NCI-H2081 (cell line): ENCODE results near the gene PNMA6A.
"Not testable (repeated sequence)": the region's sequence is repeated elsewhere in the genome, so short reads cannot be mapped to it uniquely, and the experiment has no call there.

Source experiments
- DNase-seq, 2 experiments: peaks; one replicate each; lab custom pipeline; 2025; lab: John Stamatoyannopoulos, UW

Gene PNMA6A

DNA sequence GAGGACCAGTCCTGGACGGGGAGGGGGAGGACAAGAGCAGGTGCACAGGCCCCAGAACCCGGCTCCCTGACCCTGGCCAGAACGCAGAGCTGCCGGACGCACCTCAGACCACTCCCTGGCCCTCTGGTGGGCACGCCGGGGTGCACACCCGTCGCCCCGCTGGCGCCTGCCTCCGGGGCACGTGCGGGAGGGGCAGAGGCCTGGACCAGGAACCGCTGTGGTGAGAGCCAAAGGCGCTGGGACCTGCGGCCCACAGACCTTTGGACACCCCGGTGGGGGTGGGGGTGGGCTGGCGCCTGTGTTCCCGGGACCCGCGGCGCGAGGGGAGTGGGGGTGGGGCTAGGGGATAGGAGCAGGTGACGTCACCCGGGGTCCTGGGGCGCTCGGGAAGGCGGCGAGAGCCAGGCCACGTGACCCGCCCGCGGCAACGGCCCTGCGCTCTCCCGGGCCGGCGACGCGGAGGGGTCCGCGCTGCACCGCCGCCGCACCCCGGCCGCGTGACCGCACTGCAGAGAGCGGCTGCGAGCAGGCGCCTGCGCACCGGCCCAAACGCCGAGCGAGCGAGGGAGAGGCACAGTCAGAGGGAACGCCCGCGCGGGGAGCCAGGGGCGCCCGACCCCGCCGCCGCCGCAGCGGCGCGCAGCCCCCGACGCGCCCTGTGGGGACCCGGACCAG is at the start of gene PNMA6A:
TSS of gene PNMA6A (plus strand) at position 546 of the 675 bp plus-strand sequence. CDS start 609 bp downstream, outside the sequence.
- DNase-seq = not testable (repeated sequence)

DNA sequence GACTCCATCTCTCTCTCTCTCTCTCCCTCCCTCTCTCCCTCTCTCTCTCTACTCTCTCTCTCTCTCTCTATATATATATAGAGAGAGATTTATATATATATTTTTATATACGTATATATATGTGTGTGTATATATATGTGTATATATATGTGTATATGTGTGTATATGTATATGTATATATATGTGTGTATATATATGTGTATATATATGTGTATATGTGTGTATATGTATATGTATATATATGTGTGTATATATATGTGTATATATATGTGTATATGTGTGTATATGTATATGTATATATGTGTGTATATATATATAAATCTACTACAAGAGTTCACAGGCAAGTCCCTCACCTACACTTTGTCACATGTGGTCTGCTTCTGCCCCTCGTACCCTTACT is 45.8 kb upstream of the PNMA6A start:
- DNase-seq = not testable (repeated sequence)

DNA sequence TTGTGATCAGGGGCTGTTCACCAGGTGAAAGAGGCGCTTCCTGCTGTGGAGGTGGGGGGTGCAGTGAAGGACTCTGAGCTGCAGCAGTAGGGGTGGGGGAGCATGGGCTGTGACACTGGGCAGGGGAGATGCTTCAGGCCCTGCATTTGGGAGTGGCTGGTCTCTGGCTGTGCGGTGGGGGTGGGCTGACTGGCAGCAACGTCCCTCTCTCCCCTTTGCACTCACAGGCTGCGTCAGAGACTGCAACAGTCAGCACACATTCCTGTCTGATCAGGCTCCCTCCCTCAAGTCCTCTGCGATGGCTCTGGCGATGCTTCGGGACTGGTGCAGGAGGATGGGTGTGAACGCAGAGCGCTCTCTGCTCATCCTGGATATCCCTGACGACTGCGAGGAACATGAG is 43.8 kb upstream of the PNMA6A start:
- DNase-seq = not testable (repeated sequence)

DNA sequence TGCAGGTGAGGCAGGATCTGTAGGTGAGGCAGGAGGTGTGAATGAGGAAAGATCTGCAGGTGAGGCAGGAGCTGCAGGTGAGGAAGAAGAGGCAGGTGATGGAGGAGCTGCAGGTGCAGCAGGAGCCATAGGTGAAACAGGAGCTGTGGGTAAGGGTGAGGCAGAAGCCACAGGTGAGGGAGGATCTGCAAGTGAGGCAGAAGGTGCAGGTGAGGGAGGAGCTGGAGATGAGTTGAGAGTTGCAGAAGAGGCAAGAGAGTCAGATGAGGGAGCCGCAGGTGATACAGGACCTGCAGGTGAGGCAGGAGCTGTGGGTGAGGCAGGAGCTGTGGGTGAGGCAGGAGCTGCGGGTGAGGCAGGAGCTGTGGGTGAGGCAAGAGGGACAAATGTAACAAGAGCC is 43.1 kb upstream of the PNMA6A start:
- no peak for DNase-seq

DNA sequence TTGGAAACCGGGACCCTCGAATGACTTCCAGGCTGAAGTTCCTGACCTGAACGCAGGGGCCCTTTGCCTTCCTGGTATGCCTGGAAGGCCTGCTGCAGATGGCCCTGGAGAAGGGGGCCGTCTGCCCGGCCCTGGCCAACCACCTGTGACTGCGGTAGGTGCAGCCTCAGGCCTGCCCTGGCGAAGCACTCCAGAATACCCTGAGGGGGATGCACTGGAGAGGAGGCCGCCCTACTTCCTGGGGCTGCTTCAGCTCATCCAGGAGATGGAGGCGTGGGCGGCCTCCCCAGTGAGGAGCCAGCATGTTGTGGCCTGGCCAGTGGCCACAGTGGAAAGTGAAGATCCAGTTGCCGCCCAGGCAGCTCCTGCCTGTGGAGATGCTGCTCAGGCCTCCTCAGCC is 42.4 kb upstream of the PNMA6A start:
- no peak for DNase-seq

DNA sequence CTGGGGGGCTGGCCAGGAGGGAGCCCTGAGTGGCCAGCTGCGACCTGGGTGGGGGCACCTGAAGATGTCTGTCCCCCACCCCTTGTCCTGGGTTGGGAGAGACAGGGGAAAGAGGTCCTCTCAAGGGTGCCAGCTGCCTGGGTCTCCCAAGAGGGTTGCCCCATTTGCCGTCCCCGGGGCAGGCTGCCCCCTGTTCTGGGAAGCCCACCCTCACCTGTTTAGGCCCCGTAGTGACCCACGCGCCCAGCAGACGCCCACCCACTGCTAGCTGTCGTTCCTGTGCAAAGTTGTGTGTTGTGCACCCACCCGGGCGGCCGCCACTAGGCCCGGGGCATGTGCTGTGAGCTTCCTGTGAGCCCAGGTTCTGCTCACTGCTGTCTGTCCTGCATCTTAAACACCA is 41.5 kb upstream of the PNMA6A start:
- DNase-seq = no peak

DNA sequence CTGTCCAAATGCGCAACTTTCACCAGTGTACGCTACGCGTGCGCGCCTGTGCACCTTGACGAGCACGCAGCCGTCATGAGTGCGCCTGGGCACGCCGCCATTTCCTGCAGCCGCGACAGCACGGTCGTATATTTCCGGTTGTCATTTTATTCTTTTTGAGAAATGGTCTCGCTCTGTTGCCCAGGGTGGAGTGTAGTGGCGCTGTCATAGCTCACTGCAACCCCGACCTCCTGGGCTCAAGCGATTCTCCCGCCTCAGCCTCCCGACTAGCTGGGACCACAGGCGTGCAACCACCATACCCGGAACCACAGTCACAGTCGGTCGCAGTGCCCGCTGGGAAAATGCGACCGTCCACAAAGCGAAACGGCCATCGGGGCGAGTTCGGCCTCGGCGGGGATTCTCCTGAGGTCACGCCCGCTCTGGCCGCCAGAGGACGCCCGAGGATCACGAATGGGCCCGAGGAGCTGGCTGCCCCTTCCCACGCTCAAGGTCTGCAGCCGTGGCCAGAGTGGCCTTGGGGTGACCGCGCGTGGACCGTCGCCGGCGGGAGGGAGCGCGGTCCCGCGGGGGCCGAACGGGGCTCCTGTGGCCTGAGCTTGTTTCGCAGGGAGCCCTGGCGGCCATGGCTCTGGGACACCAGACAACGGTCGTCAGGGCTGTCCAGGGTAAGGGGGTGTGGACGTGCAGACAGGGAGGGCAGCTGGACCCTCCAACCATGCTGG is 39.7 kb upstream of the PNMA6A start:
- DNase-seq = peak; percentile 25 to 50

DNA sequence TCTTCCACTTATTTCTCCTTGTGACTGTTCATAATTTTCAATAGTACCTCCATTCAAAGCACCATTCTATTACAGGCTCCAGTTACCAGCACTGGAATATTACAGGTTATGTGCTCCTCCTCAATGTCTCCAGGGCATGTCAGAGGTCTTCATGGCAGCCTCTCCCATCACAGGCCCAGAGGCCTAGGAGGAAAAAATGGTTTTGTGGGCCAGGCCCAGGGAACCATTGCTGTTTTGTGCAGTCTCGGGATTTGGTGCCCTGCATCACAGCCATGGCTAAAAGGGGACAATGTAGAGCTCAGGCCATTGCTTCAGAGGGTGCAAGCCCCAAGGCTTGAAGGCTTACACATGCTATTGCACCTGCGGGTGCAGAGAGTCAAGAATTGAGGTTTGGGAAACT is 23.2 kb upstream of the PNMA6A start:
- no peak for DNase-seq

DNA sequence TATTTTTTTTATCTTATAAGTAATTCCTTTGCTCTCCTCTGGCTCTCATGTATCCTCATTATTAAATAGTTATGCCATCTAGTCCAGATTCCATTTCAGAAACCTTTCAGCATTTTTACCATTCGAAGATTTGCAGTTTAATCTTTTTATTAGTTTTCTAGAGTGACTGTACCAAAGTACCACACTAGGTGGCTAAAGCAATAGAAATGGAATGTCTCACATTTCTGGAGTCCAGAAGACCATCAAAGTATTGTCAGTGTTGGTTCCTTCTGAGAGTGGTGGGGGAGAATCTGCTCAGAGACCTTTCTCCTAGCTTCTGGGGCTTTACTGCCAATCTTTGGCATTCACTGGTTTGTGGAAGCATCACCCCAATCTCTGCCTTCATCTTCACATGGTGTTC is 19.7 kb upstream of the PNMA6A start:
- no peak for DNase-seq

DNA sequence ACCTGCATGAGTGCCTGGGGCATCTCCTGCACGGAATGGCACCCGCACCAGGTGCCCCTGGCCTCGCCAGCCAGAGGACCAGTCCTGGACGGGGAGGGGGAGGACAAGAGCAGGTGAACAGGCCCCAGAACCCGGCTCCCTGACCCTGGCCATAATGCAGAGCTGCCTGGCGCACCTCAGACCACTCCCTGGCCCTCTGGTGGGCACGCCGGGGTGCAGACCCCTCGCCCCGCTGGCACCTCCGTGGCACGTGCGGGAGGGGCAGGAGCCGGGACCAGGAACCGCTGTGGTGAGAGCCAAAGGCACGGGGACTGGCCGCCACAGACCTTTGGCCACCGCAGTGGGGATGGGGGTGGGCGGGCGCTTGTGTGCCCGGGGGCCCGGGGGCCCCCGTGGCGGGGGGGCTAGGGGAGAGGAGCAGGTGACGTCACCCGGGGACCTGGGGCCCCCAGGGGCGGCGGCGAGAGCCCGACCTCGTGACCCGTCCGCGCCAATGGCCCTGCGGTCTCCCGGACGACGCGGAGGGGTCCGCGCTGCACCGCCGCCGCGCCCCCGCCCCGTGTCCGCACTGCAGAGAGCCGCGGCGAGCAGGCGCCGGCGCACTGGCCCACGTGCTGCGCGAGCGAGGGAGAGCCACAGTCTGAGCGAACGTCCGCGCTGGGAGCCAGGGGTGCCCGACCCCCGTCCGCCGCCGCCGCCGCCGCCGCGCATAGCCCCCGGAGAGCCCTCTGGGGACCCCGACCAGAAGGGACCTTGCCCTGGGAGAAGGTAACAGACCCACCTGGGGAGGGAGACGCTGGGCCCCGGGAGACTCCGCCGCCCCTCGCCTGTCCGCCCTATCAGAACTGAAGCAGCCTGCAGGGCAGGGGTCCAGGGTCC is 16.1 kb upstream of the PNMA6A start, which contains the start of gene PNMA3:
TSS of gene PNMA3 (plus strand) at position 600 of the 879 bp plus-strand sequence. CDS start 586 bp downstream, outside the sequence.
- no peak for DNase-seq

DNA sequence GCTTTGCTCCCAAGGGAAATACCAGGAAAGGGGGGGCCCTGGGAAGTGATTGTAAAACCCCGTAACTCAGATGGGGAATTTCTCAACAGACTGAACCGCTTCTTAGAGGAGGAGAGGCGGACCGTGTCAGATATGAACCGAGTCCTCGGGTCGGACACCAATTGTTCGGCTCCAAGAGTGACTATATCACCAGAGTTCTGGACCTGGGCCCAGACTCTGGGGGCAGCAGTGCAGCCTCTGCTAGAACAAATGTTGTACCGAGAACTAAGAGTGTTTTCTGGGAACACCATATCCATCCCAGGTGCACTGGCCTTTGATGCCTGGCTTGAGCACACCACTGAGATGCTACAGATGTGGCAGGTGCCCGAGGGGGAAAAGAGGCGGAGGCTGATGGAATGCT is 15.0 kb upstream of the PNMA6A start:
- no peak for DNase-seq

DNA sequence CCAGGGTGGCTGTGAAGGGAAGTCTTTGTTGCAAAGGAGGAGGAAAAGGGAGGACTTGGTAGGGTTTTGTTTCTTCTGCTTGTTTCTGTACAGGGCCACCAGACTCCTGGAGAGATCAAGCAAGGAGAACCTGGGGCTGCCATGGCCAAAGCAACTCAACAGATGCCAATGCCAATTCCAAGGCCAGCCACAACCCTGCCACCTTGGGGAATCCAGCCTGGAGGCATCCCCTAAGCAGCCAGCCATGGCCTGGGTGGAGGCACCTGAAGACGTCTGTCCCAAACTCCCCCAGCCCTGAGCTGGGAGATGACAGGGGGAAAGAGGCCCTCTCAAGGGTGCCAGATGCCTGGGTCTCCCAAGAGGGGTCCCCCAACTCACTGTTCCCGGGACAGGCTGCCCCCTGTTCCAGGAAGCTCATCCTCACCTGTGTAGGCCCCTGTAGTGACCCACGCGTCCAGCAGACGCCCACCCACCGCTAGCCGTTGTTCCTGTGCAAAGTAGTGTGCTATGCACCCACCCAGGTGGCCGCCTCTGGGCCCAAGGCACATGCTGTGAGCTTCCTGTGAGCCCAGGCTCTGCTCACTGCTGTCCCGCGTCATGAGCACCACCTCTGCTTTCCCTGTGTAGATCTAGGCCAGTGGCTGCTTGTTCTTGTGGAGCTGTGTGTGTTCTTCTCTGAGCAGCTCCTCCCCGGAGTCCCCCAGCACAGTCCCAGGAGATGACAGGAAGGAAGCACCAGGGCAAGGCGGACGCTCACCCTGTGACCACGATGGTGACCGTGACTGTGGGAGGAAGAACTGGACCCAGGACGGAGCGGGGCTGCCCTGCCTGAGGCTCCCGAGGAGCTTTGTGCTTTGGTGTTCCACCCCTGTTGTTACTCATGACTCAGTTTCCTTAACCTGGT is 12.8 kb upstream of the PNMA6A start:
- DNase-seq = no peak

DNA sequence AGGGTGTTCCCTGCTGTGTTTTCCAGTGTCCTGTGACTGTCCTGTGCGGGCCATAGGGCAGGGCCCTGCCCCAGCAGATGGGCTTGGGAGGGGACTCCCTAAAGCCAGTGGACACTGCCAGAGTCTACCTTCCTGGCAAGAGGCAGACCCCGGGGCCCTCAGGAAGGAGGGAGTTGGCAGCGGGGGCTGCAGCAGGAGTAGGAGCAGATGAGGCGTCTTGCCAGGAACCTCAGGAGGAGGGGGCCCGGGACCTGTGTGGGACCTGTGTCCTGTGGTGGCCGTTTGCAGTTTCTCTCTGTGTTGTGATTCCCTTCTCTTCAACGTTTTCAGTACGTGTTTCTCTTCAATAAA is 12.2 kb upstream of the PNMA6A start:
- DNase-seq = no peak

DNA sequence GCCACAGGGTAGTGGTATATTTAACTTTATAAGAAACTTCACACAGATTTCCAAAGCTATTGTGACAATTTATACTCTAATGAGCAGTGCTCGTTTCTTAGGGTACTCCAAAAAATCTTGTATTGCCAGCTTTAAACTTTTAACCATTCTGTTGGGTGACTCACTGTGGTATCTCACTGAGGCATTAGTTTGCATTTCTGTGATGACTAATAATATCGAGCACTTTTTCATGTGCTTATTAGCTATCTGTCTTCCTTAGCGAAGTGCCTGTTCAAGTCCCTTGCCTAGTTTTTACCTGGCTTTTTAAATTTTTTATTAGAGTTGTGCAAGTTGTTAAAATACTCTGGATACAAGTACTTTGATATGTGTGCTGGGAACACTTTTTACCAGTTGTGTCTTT is 10.5 kb upstream of the PNMA6A start:
- DNase-seq = no peak

DNA sequence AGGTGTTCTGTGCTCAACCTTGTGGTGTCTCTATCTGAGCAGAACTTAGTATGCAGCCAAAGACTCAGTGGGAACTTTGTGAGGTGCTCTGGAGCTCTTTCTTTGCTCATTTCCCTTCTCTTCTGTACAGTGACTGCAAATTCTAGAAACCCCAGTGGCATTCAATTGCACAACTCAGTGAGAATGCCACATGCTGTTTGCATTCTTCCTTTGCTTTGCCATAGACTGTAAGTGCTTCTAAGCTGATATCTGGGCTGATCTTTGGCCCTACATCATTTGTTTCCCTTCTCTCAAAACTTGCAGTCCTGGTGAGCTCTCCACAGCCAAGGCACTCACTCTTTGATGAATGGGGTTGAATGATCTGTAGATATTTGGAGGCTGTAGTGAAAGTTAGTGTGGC is 8.9 kb upstream of the PNMA6A start:
- no peak for DNase-seq

DNA sequence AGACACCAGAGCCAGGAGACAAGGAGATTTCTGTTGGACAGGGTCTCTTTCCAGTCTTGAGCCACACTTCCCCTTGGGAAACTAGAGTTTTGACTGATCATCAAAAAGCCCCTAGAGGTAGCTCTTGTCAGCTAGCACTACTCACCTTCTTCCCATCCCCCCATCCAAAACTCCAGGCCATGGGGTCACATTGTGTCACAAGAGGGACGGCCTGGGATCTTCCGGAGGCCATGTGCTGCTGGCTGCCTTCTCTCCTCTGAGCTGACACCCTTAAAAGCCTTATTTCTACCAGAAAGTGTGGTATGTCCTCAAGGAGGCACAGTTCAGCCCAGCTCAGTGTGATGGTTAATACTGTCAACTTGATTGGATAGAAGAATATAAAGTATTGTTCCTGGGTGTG is 8.2 kb upstream of the PNMA6A start:
- DNase-seq = no peak

DNA sequence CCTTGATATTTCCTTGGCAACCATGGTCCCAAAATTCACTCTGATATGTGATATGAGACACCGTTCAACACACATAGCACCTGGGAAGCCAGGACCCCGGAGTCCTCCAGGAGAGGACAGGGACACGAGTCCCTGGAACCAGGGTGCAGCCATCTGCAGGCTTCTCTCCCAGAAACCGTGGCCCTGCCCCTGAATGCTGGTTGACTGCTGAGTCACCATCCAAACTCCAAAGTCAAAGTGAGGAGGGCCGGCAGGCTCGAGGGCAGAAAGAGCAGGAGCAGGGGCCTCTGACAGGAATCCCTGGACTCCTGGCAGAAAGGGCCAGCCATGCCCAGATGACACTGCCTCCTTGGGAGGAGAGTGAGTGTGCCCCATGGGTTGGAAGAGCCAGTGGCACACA is 6.9 kb upstream of the PNMA6A start:
- no peak for DNase-seq

DNA sequence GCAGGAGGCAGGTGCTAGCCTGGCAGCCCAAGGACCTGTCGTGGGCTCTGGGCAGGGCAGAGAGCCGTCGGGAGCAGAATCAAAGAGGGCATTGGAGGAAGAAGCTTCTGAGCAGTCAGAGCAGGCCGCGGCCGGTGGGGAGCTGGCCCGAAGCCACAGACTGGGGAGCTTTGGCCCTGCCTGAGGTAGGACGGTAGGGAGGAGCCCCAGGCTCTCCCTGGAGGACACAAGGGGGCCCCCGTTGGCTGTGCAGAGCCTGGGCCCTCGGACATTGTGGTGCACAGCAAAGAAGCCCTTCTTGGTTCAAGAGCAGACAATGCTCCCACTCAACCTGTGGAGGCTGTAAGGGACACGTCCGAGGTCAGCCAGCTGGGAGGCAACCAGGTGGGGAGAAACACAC is 5.9 kb upstream of the PNMA6A start:
- DNase-seq = not testable (repeated sequence)

DNA sequence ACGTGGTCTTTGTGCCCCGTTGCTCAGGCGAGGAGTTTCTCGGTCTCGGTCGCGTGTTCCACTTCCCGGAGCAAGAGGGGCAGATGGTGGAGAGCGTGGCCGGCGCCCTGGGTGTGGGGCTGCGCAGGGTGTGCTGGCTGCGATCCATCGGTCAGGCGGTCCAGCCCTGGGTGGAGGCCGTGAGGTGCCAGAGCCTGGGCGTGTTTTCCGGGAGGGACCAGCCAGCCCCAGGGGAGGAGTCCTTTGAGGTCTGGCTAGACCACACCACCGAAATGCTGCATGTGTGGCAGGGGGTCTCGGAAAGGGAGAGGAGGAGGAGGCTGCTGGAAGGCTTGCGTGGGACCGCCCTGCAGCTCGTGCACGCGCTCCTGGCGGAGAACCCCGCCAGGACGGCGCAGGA is 1.1 kb downstream of the PNMA6A start:
- DNase-seq = not testable (repeated sequence)

DNA sequence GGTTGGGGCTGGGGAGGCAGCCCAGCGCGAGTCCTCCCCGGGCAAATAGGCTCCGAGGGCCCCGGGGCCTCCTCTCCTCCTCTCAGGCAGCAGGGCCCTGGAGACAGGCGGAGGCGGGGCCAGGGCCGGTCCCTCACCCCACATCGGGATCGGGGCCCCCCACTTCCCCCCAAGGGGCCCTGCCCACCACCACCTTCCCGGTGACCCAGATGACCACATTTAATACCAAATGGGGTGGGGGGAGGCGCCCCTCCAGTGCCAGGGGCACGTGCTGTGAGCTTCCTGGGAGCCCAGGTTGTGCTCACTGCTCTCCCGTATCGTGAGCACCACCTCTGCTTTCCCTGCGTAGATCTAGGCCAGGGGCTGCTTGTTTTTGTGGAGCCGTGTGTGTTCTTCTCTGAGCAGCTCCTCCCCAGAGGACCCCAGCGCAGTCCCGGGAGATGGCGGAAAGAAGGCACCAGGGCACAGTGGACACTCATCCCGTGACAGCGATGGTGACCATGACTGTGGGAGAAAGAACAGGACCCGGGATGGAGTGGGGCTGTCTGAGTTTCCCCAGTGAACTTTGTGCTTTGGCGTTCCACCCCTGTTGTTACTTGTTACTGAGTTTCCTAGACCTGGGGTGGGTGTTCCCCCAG is 2.1 kb downstream of the PNMA6A start:
- DNase-seq = no peak

DNA sequence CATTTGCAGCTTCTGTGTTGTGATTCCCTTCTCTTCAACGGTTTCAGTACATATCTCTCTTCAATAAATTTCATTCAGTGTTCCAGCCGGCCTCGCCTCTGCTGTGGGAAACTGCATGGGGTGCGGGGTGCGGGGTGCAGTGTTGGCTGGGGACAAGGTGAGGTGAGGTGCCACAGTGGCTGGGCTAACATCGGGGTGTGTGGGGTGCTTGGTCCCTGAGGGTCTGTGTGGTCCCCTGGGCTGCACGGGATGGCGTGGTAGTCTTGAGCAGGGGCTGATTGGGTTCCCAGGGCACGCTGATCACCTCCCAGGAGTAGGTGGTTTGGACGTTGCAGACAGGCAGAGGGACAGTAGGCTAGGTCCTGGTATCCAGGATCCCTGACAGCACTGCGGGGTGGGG is 2.7 kb downstream of the PNMA6A start:
- no peak for DNase-seq
